ENCODE data around the gene COMMD7. TPM values are rescaled to one million over a fixed set of nuclear protein-coding genes. Genes with fewer than 3 reads are reported as not detected.

Gene COMMD7
- total RNA-seq, 1 experiment from 2014 or later = 28.3 TPM

DNA sequence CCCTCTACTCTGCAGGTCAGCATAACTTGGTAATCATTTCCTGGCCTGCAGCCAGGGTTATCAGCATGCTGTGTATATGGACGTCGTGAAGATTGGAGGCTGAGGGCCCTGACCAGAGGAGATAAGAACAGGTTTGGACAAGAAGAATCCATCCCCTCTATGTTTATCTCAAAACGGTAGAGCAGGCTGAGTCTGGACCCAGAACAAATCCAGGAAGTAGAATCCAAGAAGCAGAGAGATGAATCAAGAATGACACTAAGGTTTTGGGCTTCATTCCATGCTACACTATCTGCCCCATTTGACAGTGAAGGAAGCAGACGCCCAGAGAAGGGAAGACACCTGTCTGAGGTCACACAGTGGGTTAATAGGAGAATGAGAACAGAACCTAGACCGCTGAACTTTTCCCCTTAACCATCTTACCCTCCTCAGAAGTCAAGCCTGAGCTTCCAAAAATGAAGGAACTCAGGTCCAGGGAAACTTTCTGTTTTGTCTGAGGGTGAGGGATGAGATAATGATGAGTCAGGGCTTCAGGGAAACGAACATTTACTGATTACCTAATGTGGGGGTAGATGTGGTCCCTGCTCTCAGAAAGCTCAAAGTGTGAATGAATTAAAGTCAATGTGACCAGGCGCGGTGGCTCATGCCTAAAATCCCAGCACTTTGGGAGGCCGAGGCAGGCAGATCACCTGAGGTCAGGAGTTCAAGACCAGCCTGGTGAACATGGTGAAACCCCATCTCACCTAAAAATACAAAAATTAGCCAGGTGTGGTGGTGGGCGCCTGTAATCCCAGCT, 9.4 kb upstream of the COMMD7 start:
- H3K27me3 Mint-ChIP-seq (ENCODE audit: insufficient read depth, unreplicated experiment) = no peaks in the 10 kb centered on the region
- no peak overlapping the region for H3K27ac Mint-ChIP-seq (ENCODE audit: low read depth, unreplicated experiment)
- no peaks in the 10 kb centered on the region for H3K9me3 Mint-ChIP-seq (ENCODE audit: unreplicated experiment)
- CTCF ChIA-PET = interaction anchor here (0.7 to 1.4 kb wide), 2 partner anchors 25 to 255 kb away, joined by 3 read pairs; no protein-coding TSS in a partner anchor
- TF ChIP-seq, protein P1, sequence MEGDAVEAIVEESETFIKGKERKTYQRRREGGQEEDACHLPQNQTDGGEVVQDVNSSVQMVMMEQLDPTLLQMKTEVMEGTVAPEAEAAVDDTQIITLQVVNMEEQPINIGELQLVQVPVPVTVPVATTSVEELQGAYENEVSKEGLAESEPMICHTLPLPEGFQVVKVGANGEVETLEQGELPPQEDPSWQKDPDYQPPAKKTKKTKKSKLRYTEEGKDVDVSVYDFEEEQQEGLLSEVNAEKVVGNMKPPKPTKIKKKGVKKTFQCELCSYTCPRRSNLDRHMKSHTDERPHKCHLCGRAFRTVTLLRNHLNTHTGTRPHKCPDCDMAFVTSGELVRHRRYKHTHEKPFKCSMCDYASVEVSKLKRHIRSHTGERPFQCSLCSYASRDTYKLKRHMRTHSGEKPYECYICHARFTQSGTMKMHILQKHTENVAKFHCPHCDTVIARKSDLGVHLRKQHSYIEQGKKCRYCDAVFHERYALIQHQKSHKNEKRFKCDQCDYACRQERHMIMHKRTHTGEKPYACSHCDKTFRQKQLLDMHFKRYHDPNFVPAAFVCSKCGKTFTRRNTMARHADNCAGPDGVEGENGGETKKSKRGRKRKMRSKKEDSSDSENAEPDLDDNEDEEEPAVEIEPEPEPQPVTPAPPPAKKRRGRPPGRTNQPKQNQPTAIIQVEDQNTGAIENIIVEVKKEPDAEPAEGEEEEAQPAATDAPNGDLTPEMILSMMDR (IDR thresholded peaks at IDR 0.05; ENCODE audit: unreplicated experiment) = no peak
- H3K4me1 Mint-ChIP-seq (ENCODE audit: insufficient read depth, unreplicated experiment) = peaks cover 10% of the 10 kb centered on the region
- DNase-seq (ENCODE audit: unreplicated experiment) = peak; percentile 59
- POLR2A ChIA-PET = interaction anchor here (0.6 kb wide), 1 partner anchor 513 kb away, joined by 4 read pairs; no protein-coding TSS in a partner anchor
- H3K4me3 Mint-ChIP-seq (ENCODE audit: unreplicated experiment) = no peak overlapping the region
- no peaks in the 10 kb centered on the region for H3K36me3 Mint-ChIP-seq (ENCODE audit: insufficient read depth, unreplicated experiment)
- intact Hi-C loops (cut with micrococcal nuclease) = no loop called here
- BruUV-seq (replicated peaks) = no TSS peak

DNA sequence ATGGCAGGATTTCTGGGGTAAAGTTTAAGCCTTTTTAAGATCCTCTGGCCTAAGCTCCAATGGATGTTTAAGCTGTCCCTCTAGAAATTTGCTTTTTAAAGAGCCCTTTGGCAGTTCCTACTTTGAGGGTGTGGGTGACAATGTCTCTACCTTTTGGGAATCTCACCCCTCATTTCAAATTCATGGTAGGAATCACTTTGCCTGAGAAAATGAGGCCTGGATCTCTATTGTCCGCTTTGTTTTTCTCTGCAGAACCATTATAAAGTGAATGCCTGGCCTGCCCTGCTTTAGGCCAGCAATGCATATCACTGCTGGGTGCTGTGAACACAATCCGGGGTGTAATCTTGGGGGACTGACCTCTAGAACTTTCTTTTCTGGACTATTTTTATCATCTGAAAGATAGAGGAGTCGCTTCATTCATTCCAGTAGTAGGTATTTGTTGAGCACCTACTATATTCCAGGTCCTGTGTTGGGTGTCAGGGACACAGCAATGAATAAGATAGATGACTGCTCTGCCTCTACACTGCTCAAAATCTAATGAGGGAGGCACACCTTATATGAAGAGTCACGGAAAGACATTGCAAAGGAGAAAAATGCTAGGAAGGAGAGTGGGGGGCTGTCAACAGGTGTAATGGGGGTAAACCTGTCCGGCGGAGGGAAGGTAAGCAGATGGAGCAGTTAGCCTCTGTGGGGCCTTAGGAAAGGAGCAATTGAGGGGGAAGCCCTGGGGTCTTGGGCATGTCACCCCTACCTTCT, 8.6 kb upstream of the COMMD7 start:
- intact Hi-C loops (cut with micrococcal nuclease) = no loop called here
- Mint-ChIP-seq H3K36me3 (ENCODE audit: insufficient read depth, unreplicated experiment) (no peaks in the 10 kb centered on the region), H3K27me3 (ENCODE audit: insufficient read depth, unreplicated experiment) (no peaks in the 10 kb centered on the region), H3K9me3 (ENCODE audit: unreplicated experiment) (no peaks in the 10 kb centered on the region), H3K4me3 (ENCODE audit: unreplicated experiment) (no peak overlapping the region), H3K4me1 (ENCODE audit: insufficient read depth, unreplicated experiment) (peaks cover 10% of the 10 kb centered on the region), H3K27ac (ENCODE audit: low read depth, unreplicated experiment) (no peak overlapping the region)
- ChIA-PET CTCF (no interaction called here), POLR2A (no interaction called here)
- BruUV-seq (replicated peaks) = no TSS peak
- TF ChIP-seq, protein P1 (IDR thresholded peaks at IDR 0.05; ENCODE audit: unreplicated experiment) = no peak
- DNase-seq (ENCODE audit: unreplicated experiment) = no peak

DNA sequence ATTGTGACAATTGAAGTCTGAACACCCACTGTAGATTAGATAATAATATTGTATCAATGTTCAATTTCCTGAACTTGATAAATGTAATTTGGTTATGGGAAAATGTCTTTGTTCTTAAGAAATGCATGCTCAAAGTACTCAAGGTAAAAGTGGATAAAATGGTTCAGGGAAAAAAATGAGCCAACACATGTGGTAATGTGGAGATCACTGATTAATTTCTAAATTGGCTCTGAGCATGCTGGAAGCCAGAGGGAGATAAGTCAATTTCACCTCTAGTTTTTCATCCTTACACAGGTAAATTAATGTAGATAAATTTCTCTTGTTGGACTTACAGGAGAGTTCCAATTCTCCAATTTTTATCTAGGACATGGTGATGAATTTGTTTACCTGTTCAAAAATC, 8.0 kb upstream of the COMMD7 start:
- H3K27ac Mint-ChIP-seq (ENCODE audit: low read depth, unreplicated experiment) = no peak overlapping the region
- TF ChIP-seq, protein P1 (IDR thresholded peaks at IDR 0.05; ENCODE audit: unreplicated experiment) = no peak
- peaks cover 10% of the 10 kb centered on the region for H3K4me1 Mint-ChIP-seq (ENCODE audit: insufficient read depth, unreplicated experiment)
- no peaks in the 10 kb centered on the region for H3K36me3 Mint-ChIP-seq (ENCODE audit: insufficient read depth, unreplicated experiment)
- ChIA-PET POLR2A (no interaction called here), CTCF (interaction anchor here (0.6 kb wide), 1 partner anchor 905 kb away, joined by 3 read pairs; no protein-coding TSS in a partner anchor)
- intact Hi-C loops (cut with micrococcal nuclease) = no loop called here
- no peak for DNase-seq (ENCODE audit: unreplicated experiment)
- no peaks in the 10 kb centered on the region for H3K9me3 Mint-ChIP-seq (ENCODE audit: unreplicated experiment)
- H3K4me3 Mint-ChIP-seq (ENCODE audit: unreplicated experiment) = no peak overlapping the region
- no TSS peak for BruUV-seq (replicated peaks)
- H3K27me3 Mint-ChIP-seq (ENCODE audit: insufficient read depth, unreplicated experiment) = no peaks in the 10 kb centered on the region

DNA sequence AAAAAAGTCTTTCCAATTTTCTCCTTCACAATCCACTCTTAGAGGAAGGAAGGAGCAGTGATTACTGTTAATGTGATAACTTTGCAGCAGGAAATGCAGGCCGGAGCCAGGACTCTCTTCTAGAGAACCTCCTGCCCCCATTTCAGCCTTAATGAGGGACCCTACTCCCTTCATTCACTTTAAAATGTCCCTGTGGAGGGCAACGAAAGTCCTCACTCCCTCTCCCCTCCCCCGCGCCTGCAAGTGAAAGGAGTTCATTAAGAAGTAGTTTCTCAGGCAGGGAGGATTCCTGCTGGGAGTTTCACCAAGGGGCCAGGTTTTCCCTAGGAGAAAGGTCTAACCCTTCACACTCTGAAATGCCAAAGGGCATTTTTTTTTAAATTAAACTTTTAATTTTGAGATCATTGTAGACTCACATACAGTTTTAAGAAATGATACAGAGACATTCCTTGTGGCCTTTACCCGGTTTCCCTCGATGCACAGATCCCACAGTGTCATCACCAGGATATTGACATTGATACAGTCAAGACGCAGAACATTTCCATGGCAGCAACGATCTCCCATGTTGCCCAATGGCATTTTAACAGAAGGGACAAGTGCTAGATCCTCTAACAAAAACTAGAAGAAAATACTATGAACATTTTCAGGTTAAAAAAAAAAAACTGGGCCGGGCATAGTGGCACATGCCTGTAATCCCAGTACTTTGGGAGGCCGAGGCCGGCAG, 6.8 kb upstream of the COMMD7 start:
- H3K27ac Mint-ChIP-seq (ENCODE audit: low read depth, unreplicated experiment) = no peak overlapping the region
- BruUV-seq (replicated peaks) = no TSS peak
- TF ChIP-seq, protein P1 (IDR thresholded peaks at IDR 0.05; ENCODE audit: unreplicated experiment) = no peak
- intact Hi-C loops (cut with micrococcal nuclease) = no loop called here
- ChIA-PET POLR2A (no interaction called here), CTCF (no interaction called here)
- H3K4me1 Mint-ChIP-seq (ENCODE audit: insufficient read depth, unreplicated experiment) = peaks cover 10% of the 10 kb centered on the region
- H3K27me3 Mint-ChIP-seq (ENCODE audit: insufficient read depth, unreplicated experiment) = no peaks in the 10 kb centered on the region
- H3K9me3 Mint-ChIP-seq (ENCODE audit: unreplicated experiment) = no peaks in the 10 kb centered on the region
- DNase-seq (ENCODE audit: unreplicated experiment) = no peak
- H3K36me3 Mint-ChIP-seq (ENCODE audit: insufficient read depth, unreplicated experiment) = no peaks in the 10 kb centered on the region
- H3K4me3 Mint-ChIP-seq (ENCODE audit: unreplicated experiment) = no peak overlapping the region
